ENCODE data around the gene RWDD2A.

Gene RWDD2A

DNA sequence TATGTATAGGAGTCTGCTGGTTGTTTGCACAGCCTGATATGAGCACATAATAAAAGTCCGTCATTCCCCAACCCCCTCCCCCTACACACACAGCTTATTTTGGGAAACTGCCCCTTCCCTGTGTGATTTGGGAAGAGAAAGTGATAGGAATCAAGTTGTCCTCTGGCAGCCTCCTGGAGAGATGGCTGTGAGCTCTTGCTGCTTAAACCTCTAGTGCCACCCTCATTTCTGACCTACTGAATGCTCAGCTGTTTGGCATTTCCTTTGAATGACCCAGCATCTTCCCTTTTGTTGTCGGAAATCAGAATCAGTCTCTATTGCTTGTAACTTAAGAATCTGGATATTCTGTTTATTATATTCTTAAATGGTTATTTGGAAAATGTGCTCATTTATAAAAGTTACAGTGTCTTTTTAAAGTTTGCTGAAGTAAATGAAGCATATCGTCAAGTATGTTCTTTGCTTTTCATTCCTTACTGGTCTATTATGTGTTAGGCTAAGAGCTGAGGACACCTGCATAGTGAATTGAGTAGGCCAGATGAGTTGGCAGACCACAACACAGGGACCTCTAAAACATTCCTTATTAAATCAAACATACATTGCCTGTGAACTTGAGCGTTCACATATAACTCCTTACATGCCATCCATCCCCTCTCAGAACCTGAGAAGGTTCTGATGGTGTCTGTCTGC, 5.5 kb downstream of the RWDD2A start:
- DNase-seq (ENCODE audit: low read depth) = peak; percentile 80

DNA sequence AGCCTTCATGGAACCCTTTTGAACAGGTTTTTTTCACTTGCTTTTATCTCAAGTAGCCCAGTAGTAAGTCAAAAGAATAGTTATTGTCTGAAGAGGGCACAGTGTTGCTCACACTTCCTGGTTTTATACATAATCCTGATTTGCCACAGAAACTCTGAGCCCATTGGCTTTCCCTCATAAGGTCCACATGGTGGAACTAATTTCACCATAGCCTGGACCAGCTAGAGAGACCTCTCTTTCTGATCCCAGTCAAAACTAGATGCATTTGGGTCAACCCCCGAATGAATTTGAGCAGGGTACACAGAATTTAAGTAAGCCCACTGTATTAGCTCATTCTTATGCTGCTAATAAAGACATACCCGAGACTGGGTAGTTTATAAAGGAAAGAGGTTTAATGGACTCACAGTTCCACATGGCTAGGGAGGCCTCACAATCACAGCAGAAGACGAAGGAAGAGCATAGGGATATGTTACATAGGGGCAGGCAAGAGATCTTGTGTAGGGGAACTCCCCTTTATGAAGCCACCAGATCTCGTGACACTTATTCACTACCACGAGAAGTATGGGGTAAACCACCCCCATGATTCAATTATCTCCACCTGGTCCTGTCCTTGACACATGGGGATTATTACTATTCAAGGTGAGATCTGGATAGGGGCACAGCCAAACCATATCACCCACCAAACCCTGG, 6.2 kb downstream of the RWDD2A start:
- DNase-seq (ENCODE audit: low read depth) = no peak

DNA sequence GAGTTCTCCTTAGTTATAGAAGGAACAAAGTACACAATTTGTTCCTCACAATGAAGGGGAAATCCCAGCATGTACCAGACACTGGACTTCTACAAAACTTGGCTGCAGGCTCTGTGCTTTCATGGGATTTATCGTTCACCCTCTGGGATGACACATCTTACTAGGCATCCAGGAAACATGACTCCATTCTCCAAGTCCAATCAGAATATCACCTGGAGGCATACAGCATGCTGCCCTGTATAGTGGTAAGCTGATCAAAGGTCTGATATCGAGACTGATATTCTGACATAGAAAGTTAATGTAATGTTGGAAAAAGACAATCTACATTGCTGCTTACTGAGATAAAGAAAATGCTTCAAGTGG, 6.7 kb downstream of the RWDD2A start:
- DNase-seq (ENCODE audit: low read depth) = peak; percentile 75

DNA sequence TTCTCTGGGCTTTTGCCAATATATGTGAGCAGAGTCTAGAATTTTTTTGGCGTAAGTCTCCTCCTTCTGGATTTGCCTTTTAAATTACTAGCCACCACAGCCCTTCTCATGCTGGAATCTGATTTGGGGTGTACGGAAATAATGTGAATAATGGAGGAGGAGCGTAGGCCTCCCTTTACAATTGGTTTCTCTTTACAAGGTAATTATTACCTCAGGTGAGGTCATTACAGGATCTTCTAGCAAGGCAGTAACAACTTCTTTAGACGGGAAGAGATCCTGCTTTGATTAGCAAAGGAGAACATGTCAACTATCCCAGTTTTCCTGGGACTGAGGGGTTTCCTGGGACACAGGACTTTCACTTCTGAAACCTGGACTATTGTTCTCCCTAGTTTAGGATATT, 8.9 kb downstream of the RWDD2A start:
- DNase-seq (ENCODE audit: low read depth) = no peak

DNA sequence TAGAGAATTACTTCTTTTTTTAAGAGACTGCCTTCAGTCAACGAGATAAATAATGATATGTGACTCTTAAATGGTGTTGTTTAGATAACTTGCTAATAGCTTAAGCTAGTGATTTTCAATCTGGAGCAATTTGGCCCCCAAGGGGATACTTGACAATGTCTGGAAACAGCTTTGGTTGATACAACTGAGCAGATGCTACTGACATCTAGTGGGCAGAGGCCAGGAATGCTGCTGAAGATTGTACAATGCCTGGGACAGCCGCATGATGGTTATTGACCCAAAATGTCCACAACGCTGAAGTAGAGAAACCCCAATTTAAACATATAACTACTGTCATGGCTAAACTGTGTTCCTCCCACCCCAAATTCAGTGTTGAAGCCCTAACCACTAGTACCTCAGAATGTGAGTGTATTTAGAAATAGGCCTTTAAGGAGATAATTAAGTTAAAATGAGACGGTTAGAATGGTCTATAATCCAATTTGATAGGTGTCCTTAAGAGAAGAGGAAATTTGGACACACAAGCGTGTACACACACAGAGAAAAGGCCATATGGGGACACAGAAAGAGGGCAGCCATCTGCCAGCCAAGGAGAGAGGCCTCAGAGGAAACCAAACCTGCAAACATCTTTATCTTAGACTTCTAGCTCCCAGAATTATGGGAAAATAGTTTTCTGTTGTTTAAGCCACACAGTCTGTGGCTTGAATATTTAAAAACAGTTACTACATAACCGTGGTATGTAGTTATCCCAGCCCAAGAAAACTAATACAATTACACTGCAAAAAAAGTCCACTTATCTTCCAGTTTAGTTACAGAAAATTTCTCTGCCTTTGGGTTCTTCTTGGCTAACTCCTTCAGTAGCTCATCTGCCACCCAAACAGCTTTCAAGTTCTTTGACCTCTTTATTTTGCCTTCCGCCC, 22.2 kb downstream of the RWDD2A start:
- DNase-seq (ENCODE audit: low read depth) = peak; percentile 79

DNA sequence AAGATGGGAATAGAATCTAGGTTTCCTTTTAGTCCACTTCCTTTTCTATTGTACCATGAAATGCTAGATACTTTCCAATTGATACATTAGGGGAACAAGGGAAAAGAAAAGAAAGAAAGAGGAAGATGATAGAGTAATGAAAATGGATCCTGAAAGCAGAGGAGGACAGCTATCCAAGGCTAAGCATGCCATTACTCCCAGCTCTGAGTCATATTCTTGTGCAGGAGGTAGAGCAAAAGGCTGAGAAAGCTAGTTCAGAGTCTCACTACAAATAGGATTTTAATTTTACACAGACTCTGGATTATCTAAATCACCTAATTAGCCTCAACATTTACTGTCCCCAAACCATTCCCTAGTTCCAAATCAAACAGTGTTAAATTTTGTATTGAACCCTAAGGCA, 23.6 kb downstream of the RWDD2A start:
- peak; percentile 21 for DNase-seq (ENCODE audit: low read depth)

DNA sequence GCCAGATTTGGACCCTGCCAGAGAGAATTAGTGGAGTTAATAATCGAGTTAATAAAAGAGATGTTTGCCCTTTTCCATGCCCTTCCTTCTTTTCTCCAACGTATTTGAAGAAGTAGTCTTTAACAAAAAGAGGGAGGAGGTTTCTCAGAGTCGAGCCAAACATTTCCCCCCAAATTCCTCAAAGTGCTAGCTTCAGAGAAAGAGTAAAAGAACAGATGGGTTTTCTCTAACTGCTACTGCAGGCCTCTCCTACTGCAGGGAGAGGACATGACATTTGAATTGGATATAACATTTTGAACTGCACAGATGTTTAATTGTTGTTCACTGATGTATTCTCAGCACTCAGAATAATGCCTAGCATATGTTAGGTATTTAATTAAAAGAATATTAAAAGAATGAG, 25.5 kb downstream of the RWDD2A start:
- no peak for DNase-seq (ENCODE audit: low read depth)

DNA sequence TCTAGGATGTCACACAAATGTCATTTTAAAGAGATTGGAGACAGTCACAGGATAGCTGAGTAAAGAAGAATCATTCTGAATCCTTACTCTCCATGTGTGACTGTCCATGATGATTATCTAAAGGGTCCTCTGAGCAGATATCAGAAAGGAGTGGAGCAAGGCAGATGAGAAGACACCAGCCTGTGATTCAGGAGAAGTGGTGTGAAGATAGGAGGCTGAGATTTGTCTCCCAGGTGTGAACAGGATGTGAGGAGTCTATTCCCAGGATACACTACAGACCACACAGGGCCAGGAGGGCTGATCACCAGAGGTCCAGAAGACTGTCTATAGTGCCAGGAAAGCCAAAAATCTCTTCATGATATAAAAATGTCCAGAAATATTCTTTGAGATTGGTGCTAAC, 27.0 kb downstream of the RWDD2A start:
- DNase-seq (ENCODE audit: low read depth) = no peak

DNA sequence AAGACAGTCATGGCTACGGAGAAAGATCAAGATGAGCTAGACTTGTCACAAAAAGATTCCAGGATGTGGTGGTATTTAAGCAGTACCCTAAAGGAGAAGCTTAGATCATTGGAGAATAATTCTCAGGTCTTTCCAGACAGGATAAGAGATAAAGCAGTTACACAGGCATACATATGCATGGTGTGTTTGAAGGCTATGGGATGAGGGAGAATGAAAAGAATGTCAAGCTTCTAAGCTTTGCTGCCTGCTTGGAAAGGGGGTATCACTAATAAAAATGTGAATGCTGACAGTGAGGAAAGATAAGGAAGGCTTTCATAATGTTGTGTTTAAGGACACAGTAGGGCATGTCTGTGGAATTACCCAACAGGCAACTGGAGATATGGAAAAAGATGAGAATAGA, 28.1 kb downstream of the RWDD2A start:
- DNase-seq (ENCODE audit: low read depth) = peak; percentile 36

DNA sequence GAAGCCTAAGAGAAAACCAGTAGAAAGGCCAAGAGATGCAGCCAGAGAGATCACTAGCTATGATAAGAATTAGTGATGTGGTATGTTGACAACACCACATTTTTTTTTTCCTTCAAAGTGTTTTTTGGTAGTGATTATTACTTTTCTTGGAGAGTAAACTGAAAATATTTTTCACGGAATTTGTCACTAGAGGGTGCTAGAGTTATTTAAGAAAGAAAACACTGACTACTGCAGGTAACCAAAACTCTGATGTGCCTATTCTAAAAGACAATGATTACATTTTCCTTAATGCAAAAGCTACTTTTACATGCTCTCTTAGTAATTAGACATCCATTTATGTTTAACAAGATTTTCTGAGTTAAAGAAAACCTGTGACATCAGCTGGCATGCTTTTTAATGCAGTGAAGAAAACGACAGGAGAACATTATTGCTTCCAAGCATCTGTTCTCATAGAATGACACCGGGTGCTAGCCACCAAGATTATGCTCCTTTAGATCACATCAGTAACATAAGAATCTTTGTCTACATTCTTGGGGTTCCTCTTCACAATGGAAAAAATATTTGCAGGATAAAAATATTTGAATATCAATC, 28.8 kb downstream of the RWDD2A start:
- peak; percentile 52 for DNase-seq (ENCODE audit: low read depth)

DNA sequence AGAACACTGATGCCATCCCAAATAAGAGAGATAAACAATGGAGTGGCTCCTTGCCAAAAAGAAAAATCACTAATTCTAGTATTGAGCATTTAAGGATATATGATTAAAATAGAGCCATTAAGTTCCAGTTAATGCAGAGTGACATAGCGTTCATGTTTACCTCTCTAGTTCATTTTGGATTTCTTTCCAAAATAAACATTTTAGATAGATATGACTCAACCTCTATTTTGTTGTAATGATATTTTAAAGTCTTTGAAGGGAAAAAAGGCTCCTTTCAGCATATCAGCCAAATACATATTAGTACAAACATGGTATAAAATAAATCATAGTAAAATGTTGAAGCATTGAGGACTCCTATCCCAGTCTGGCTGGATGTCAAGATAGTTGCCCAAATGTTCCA, 33.4 kb downstream of the RWDD2A start:
- peak; percentile 13 for DNase-seq (ENCODE audit: low read depth)

DNA sequence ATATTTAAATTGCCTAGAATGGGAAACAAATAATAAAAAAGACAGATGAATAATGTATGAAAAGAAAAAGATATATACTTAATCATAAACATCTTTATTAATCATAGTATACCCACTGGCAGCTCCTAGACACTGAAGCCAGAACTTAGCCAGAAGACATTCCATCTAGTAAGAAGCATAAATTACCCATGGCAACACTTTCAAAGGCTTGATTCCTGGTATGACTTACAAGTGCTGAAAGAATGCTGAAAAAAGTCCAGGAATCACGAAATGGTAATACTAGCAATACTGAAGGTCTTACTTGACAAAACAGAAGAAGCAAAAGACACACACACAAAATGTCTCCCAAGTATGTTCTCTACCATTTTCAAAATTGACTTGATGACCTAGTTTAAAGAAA, 38.0 kb downstream of the RWDD2A start:
- peak; percentile 75 for DNase-seq (ENCODE audit: low read depth)

DNA sequence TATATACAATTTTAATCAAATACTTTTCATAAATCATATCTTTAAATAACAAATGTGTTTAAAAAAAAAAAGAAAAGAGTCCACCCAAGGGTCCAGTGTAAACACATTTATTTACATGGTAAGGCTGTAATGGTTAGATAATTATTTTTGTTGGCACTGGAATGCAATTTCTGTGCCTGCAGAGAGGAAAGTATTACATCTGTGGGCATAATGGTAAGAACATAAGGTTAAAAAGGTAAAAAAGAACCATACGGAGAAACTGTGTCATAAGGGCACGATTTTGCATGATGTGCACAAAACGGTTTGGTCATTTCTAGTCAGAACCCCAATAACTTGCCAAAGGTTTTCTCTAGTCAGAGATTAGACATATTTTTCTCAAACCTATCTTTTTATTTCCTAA, 54.3 kb downstream of the RWDD2A start:
- no peak for DNase-seq (ENCODE audit: low read depth)

Data from EH (cell line).